HG03135 (cell line): ENCODE measurements around the gene SLC27A3.
"Not testable (repeated sequence)": the region's sequence is repeated elsewhere in the genome, so short reads cannot be mapped to it uniquely, and the experiment has no call there.

Experiments
- ATAC-seq: cut with Tn5 transposase; IDR thresholded peaks from one replicate; pipeline ENCODE4 v1.9.1; 2021; ENCODE audit warnings: mild to moderate bottlenecking, moderate library complexity; ENCODE audit not compliant: unreplicated experiment

The SLC27A3 gene

DNA sequence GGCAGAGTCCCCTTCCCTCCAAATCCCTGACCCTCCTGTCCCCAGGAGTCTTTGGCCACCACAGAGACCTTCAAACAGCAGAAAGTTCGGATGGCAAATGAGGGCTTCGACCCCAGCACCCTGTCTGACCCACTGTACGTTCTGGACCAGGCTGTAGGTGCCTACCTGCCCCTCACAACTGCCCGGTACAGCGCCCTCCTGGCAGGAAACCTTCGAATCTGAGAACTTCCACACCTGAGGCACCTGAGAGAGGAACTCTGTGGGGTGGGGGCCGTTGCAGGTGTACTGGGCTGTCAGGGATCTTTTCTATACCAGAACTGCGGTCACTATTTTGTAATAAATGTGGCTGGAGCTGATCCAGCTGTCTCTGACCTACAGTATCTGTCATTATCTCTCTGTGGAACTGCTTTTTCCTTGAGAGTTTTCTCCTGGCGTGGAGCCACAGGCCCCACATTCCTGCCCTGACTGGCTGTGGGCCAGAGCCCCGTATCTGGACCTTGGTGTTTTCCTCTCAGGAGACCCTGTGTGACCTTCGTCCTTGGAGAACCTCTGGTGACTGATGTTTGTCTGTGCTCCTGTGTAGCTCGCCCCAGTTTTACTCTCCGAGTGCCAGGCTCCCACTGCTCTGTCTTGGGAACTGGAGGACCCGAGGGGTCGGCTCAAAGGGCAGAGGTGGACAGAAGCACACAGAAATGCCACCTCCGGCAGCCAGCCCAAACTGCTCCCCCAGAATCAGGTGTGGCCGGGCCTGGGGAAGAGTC lies 4.8 kb downstream of the SLC27A3 start:
- no peak for ATAC-seq

GRCh38 chr1:153780551-153780950 lies 5.3 kb downstream of the SLC27A3 start:
- ATAC-seq, result no peak

DNA sequence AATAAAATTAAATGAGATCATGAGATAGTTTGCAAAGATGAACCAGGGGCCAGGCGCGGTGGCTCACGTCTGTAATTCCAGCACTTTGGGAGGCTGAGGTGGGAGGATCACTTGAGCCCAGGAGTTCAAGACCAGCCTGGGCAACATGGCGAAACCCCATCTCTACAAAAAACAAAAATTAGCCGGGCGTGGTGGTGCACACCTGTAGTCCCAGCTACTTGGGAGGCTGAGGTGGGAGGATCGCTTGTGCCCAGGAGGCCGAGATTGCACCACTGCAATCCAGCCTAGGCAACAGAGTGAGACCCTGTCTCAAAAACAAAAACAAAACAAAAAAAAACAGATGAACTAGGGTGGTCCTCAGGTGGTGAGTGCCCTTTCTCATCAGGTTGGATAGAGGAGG lies 7.4 kb downstream of the SLC27A3 start:
- ATAC-seq, result not testable (repeated sequence)

DNA sequence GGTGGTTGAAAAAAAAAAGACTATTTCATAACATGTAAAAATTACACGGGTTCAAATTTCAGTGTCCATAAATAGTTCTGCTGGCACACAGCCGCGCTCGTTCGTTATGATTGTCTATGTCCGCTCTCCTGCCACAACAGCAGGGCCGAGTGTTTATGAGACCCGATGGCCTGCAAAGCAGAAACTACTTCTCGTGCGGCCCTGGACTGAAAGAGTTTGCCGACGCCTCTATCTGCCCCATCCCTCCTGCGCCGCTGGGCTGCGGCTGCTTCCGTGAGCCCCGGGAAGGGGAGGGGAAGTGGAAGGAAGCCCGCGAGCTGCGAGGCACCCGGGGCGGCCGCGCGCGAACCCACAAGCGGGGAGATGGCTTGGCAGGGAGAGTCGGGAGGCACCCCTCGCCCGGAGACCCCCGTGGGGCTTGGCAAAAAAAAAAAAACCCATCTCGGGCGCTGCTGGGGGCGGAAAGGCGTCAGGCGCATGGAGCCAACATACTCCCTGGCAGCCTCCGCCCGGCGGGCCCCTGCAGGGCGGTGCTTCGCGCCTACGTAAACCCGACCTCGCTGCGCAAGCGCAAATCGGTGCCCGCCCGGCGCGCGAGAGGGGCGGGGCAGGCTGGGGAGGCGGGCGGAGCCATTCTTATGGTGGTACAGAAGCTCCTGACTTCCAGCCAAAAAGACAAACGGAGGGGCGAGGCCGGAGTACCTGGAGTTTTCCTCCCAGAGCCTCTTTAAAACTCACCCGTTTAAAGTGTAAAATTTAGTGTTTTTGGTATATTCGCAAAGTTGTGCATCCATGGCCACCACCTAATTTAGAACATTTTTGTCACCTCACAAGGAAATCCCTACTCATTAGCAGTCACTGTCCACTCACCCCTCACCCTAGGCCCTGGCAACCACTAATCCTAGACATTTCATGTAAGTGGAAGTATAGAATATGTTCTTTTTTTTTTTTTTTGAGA lies 8.3 kb downstream of the SLC27A3 start:
- ATAC-seq, result peak; percentile 81

DNA sequence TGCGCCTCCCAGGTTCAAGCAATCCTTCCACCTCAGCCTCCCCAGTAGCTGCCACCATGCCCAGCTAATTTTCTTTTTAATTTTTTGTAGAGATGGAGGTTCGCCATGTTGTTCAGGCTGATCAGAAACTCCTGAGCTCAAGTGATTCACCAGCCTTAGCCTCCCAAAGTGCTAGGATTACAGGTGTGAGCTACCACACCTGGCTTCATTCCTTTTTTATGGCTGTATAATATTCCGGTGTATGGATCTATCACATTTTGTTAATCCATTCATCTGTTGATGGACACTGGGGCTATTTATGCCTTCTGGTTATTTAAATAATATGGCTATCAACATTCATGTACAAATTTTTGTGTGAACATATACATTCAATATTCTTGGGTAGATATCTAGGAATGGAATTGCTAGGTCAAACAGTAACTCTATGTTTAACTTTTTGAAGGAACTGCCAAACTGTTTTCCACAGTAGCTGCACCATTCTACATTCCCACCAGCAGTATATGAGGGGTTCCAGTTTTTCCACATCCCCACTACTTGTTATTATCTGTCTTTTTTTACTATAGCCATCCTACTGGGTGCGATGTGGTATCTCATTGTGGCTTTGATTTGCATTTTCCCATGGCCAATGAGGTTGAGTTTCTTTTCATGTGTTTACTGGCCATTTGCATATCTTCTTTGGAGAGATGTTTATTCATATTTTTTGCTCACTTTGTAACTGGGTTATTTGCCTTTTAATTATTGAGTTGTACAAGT lies 11.0 kb downstream of the SLC27A3 start:
- no peak for ATAC-seq

DNA sequence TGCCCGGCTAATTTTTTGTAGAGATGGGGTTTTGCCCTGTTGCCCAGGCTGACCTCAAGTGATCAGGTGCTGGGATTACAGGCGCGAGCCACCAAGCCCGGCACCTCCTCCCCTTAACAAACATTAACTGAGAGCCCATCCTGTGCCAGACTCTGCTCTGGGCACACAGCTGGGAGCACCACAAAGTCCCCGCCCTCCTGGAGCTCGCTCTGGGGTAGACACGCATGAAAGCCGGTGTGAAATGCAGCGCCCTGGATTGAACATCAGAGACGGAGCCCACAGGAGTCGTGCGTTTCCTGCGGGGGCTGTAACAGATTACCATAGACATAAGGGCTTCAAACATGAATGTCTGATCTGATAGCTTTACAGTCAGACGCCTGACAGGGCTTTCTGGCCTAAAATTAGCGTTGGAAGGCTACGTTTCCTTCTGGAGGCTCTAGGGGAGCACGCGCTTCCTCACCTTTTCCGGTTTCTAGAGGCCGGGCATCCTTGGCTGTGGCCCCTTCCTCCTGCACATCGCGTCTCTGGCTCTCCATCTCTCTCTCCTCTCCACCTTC lies 14.3 kb downstream of the SLC27A3 start:
- ATAC-seq, result no peak

DNA sequence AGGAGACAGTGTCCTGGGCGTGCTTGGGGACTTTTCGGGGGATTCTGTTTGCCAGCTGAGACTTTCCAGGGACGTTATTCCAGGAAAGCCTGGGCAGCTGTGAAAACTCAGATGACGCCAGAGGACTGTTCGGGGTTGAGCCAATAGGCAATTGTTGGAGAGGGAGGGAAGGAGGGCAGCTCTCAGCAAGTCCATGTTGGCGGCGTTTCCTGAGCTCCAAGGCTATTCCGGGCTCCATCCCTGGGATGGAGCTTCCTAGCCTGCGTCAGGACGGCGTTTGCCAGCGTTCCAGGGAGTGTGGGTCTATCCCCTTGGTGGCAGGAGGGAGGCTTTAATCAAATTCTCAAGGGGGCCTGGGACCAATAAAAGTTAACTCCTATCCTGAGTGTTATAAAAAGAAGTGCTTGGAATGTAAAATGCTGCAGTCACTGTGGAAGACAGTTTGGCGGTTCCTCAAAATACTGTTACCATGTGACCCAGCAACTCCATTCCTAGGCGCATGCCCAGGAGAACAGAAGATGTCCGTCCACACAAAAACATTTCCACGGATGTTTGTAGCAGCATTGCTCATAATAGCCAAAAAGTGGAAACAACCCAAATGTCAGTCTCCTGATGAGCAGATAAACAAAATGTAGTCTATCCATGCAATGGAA lies 15.2 kb downstream of the SLC27A3 start:
- ATAC-seq, result no peak

DNA sequence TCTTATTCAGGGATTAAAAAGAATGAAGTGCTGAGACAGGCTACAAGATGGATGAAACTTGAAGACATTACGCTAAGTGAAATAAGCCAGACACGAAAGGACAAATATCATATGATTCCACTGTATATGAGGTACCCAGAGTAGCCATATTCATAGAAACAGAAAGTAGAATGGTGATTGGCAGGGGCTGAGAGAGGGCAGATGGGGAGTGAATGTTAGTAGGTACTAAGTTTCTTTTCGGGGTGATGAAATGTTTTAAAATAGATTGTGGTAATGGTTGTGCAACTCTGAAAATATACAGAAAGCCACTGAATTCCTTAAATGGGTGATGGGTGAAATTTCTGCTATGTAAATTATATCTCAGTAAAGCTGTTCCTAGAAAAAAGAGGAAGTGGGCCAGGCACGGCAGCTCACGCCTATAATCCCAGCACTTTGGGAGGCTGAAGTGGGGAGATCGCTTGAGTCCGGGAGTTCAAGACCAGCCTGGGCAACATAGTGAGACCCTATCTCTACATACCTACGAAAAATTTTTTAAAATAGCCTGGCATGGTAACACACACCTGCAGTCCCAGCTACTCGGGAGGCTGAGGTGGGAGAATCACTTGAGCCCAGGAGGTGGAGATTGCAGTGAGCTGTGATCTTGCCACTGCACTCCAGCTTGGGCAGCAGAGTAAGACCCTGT lies 15.9 kb downstream of the SLC27A3 start:
- peak; percentile 80 for ATAC-seq

- ATAC-seq, result peak; percentile 21
These were observed 16.5 kb downstream of the SLC27A3 start for GRCh38 chr1:153791648-153792253.

DNA sequence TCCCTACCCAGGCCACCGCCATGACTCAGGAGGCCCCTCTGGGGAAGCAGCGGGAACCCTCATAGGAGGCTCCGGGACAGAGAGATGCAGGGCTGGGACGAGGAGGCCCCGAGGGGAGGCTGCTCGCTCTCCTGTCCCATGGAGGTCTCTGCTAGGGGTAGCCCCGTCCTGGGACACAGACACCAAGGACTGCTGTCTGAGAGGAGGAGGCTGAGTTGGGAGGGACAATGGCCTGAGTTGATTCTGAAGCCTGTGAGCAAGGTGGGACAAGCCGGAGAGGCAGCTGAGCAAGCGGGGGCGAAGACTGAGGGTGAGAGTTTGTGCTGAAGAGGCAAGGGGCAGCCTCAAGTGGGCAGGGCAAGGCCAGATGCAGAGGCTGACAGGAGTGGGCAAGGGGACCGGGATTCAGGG lies 17.4 kb downstream of the SLC27A3 start:
- no peak for ATAC-seq

DNA sequence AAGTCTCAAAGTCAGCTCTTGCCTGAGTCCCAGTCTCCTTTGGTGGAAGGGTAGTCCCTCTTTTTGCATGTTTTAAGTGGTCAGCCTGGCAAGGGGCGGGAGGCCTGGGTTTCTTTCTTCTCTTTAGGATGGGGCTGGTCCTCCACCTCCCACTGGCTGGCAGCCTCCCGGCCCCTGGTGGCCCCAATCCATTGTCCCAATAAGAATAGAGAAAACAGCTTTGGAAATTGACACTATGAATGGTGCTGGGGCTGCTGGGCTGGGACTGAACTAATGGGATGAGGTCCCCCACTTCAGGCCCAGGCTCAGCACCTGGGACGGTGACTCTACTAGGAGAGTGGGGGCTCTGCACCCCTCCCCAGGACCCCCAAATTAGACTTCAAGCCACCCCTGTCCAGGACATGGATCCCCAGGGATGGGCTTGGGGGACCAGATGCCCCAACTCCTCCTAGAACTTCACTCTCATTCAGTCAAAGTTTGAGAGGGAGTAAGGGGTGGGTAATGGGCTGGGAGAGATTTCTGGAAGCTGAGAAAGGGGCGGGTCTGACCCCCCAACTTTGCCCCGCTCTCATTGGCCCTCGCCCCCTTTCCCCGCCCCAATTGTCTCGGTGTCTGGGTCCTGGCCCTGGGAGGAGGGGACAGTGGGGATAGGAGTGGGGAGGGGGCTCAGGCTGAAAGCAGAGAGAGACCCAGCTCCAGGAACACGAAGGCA lies 18.2 kb downstream of the SLC27A3 start:
- ATAC-seq, result no peak

GRCh38 chr1:153793973-153794615 lies 18.9 kb downstream of the SLC27A3 start:
- ATAC-seq, result no peak

GRCh38 chr1:153794624-153795329 lies 19.6 kb downstream of the SLC27A3 start:
- ATAC-seq, result no peak

DNA sequence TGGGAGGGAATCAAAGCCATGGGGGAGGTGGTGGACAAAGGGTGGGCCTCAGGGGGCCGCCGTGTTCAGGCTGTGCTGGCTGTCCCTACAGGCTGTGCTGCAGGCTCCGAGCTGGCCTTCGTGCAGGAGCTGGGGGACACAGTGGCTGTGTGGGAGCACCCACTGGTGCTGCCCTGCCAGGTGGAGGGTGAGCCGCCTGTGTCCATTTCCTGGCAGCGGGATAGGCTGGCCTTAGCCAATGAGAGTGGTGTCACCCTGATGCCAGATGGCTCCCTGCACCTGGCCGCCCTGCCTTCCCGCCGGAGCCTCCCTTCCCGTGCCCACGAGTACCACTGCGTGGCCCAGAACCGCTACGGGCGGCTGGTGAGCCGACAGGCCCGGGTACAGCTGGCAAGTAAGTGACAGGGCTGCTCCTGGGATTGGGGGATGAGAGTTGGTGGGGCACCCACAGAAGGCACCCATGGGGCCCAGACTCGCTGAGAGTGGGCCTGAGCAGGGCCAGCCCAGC lies 20.2 kb downstream of the SLC27A3 start:
- ATAC-seq, result no peak

GRCh38 chr1:153795934-153796785 lies 21.0 kb downstream of the SLC27A3 start:
- no peak for ATAC-seq
